ENCODE results near the gene PGPEP1.

The PGPEP1 gene

GRCh38 chr19:18385359-18385674, 44.9 kb downstream of the PGPEP1 start:
- DNase-seq, result no peak
- in situ Hi-C loops (cut with HindIII; ENCODE audit: low pct_ligation_motif_present, low pct_unique_long_range_greater_than_20kb, low sequenced_read_pairs), result no loop called here

- peak; percentile 94 for DNase-seq
- in situ Hi-C loops (cut with HindIII; ENCODE audit: low pct_ligation_motif_present, low pct_unique_long_range_greater_than_20kb, low sequenced_read_pairs), result no loop called here
Observed at GRCh38 chr19:18385675-18386542, 45.5 kb downstream of the PGPEP1 start, which contains the start of gene GDF15. TSS of gene GDF15 (plus strand) at chr19:18386158. CDS start at chr19:18386190, 32 bp downstream.

GRCh38 chr19:18386543-18387271, 46.3 kb downstream of the PGPEP1 start:
- DNase-seq, result no peak
- in situ Hi-C loops (cut with HindIII; ENCODE audit: low pct_ligation_motif_present, low pct_unique_long_range_greater_than_20kb, low sequenced_read_pairs), result no loop called here

GRCh38 chr19:18388100-18388959, 47.9 kb downstream of the PGPEP1 start:
- DNase-seq, result no peak
- in situ Hi-C loops (cut with HindIII; ENCODE audit: low pct_ligation_motif_present, low pct_unique_long_range_greater_than_20kb, low sequenced_read_pairs), result no loop called here

GRCh38 chr19:18388960-18389725, 48.7 kb downstream of the PGPEP1 start:
- in situ Hi-C loops (cut with HindIII; ENCODE audit: low pct_ligation_motif_present, low pct_unique_long_range_greater_than_20kb, low sequenced_read_pairs), result no loop called here
- DNase-seq, result no peak

- DNase-seq, result no peak
- in situ Hi-C loops (cut with HindIII; ENCODE audit: low pct_ligation_motif_present, low pct_unique_long_range_greater_than_20kb, low sequenced_read_pairs), result no loop called here
Observed at GRCh38 chr19:18389726-18390064, 49.3 kb downstream of the PGPEP1 start.

- peak; percentile 73 for DNase-seq
- in situ Hi-C loops (cut with HindIII; ENCODE audit: low pct_ligation_motif_present, low pct_unique_long_range_greater_than_20kb, low sequenced_read_pairs), result no loop called here
Observed at GRCh38 chr19:18390065-18390907, 49.9 kb downstream of the PGPEP1 start.

- in situ Hi-C loops (cut with HindIII; ENCODE audit: low pct_ligation_motif_present, low pct_unique_long_range_greater_than_20kb, low sequenced_read_pairs), result no loop called here
- no peak for DNase-seq
Observed at GRCh38 chr19:18391509-18392075, 51.2 kb downstream of the PGPEP1 start.

- DNase-seq, result no peak
Observed at GRCh38 chr19:18392417-18392816, 52.0 kb downstream of the PGPEP1 start.

GRCh38 chr19:18392926-18393325, 52.5 kb downstream of the PGPEP1 start:
- DNase-seq, result no peak
- in situ Hi-C loops (cut with HindIII; ENCODE audit: low pct_ligation_motif_present, low pct_unique_long_range_greater_than_20kb, low sequenced_read_pairs), result no loop called here

More at GRCh38 chr19:18392417-18392816, 52.0 kb downstream of the PGPEP1 start:
- in situ Hi-C loops (cut with HindIII; ENCODE audit: low pct_ligation_motif_present, low pct_unique_long_range_greater_than_20kb, low sequenced_read_pairs), result no loop called here

- in situ Hi-C loops (cut with HindIII; ENCODE audit: low pct_ligation_motif_present, low pct_unique_long_range_greater_than_20kb, low sequenced_read_pairs), result no loop called here
- no peak for DNase-seq
Observed at GRCh38 chr19:18393836-18394235, 53.4 kb downstream of the PGPEP1 start.

- in situ Hi-C loops (cut with HindIII; ENCODE audit: low pct_ligation_motif_present, low pct_unique_long_range_greater_than_20kb, low sequenced_read_pairs), result no loop called here
- no peak for DNase-seq
Observed at GRCh38 chr19:18396471-18397241, 56.3 kb downstream of the PGPEP1 start.

- in situ Hi-C loops (cut with HindIII; ENCODE audit: low pct_ligation_motif_present, low pct_unique_long_range_greater_than_20kb, low sequenced_read_pairs), result no loop called here
Observed at GRCh38 chr19:18397242-18398202, 57.1 kb downstream of the PGPEP1 start, which contains the start of gene LRRC25. TSS of gene LRRC25 (minus strand) at chr19:18397622. CDS start at chr19:18396963, 659 bp downstream.

GRCh38 chr19:18399008-18399407, 58.6 kb downstream of the PGPEP1 start:
- in situ Hi-C loops (cut with HindIII; ENCODE audit: low pct_ligation_motif_present, low pct_unique_long_range_greater_than_20kb, low sequenced_read_pairs), result no loop called here
- no peak for DNase-seq

More at GRCh38 chr19:18397242-18398202, 57.1 kb downstream of the PGPEP1 start, which contains the start of gene LRRC25:
- DNase-seq, result no peak

GRCh38 chr19:18401580-18402112, 61.2 kb downstream of the PGPEP1 start:
- DNase-seq, result peak; percentile 88
- in situ Hi-C loops (cut with HindIII; ENCODE audit: low pct_ligation_motif_present, low pct_unique_long_range_greater_than_20kb, low sequenced_read_pairs), result no loop called here
